SH-SY5Y (cell line): ENCODE results near the gene CSF1.

Source experiments
- GATA2 ChIP-seq: IDR thresholded peaks from 2 replicates; pipeline ENCODE4 v1.6.1; 2011; ENCODE audit warnings: mild to moderate bottlenecking, low read depth, low read length
- GATA3 ChIP-seq: IDR thresholded peaks from 2 replicates; pipeline ENCODE4 v1.6.1; 2011; ENCODE audit warnings: low read depth, mild to moderate bottlenecking, low read length, moderate library complexity

CSF1 gene

GRCh38 chr1:109910123-109910962, at the start of gene CSF1:
Gene CSF1, plus strand, starts transcription at chr1:109910849. Its CDS starts 175 bp downstream, at chr1:109911024.
- TF ChIP-seq GATA2 (no peak), GATA3 (no peak)

GRCh38 chr1:109863667-109864046, 47.0 kb upstream of the CSF1 start:
- TF ChIP-seq GATA2 = no peak
- TF ChIP-seq GATA3 = no peak

GRCh38 chr1:109864047-109864822, 46.4 kb upstream of the CSF1 start:
- TF ChIP-seq GATA3 = no peak
- no peak for TF ChIP-seq GATA2

GRCh38 chr1:109864930-109865612, 45.6 kb upstream of the CSF1 start:
- TF ChIP-seq GATA3 (no peak), GATA2 (no peak)

- no peak for TF ChIP-seq GATA3
- TF ChIP-seq GATA2 = no peak
Measured at GRCh38 chr1:109866071-109866470, 44.6 kb upstream of the CSF1 start.

GRCh38 chr1:109873278-109874175, 37.1 kb upstream of the CSF1 start:
- no peak for TF ChIP-seq GATA3
- TF ChIP-seq GATA2 = no peak

GRCh38 chr1:109874445-109874844, 36.2 kb upstream of the CSF1 start:
- TF ChIP-seq GATA2 (no peak), GATA3 (no peak)

GRCh38 chr1:109875874-109876273, 34.8 kb upstream of the CSF1 start:
- no peak for TF ChIP-seq GATA3
- TF ChIP-seq GATA2 = no peak

GRCh38 chr1:109876617-109877316, 33.9 kb upstream of the CSF1 start:
- TF ChIP-seq GATA3 (no peak), GATA2 (no peak)

GRCh38 chr1:109877317-109877771, 33.3 kb upstream of the CSF1 start:
- TF ChIP-seq GATA2 = no peak
- TF ChIP-seq GATA3 = no peak

- TF ChIP-seq GATA3 (no peak), GATA2 (no peak)
Measured at GRCh38 chr1:109877776-109878175, 32.9 kb upstream of the CSF1 start.

- TF ChIP-seq GATA2 (no peak), GATA3 (no peak)
Measured at GRCh38 chr1:109878531-109879104, 32.0 kb upstream of the CSF1 start.

GRCh38 chr1:109879881-109880525, 30.6 kb upstream of the CSF1 start:
- TF ChIP-seq GATA3 = no peak
- no peak for TF ChIP-seq GATA2
